ENCODE results near the gene TMEM235.

DNA sequence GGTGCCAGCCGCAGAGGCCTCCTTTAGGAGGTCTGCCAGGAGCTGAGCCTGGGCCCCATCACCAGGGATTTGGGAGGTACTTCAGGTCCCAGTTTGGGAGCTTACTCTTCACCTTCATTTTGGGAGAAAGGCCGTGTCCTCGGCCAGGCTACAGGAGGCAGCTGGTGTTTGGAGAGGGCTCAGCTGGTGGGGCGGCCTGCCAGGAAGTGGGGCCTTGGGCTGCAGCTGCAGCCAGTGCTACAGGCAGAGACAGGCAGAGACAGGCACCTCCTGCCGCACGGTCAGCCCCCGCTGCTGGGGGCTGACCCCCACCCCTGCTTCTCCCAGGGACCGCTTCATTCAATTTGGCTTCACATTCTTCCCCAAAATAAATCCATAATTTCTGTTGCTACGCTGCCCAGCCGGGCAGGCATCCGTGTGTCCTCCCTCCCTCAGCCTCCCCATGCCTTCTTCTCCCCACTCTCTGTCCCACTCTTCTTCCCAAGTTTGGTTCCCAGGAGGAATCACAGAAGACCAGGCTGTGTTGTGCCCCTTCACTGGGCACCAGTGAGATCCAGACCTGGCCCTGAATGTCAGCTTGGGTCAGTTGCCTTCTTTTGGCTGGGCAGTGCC lies 6.1 kb downstream of the TMEM235 start:
- TF ChIP-seq POLR2A (IDR thresholded peaks at IDR 0.05; ENCODE audit: low read depth, low read length) (no peak), SPI1 (IDR thresholded peaks at IDR 0.05; ENCODE audit: low read depth, low read length) (no peak), POLR2AphosphoS5 (IDR thresholded peaks at IDR 0.05; ENCODE audit: low read depth, low read length) (no peak), POU2F2 (IDR thresholded peaks at IDR 0.05; ENCODE audit: low read depth, low read length) (no peak), TAF1 (IDR thresholded peaks at IDR 0.05; ENCODE audit: low read depth, low read length) (no peak), PAX5 (IDR thresholded peaks at IDR 0.05; ENCODE audit: insufficient read depth, low read length, severe bottlenecking) (no peak)
